H9 (cell line): Measurements from ENCODE around the gene CERCAM. TPM values are rescaled to one million over a fixed set of nuclear protein-coding genes. Genes with fewer than 3 reads are reported as not detected.
"Not testable (repeated sequence)": the region's sequence is repeated elsewhere in the genome, so short reads cannot be mapped to it uniquely, and the experiment has no call there.

Experiments
- DNase-seq: peaks from one replicate; pipeline ENCODE4 v3.0.0-alpha.2; 2017
- H2AFZ ChIP-seq: one replicate; pipeline ENCODE4 v1.6.1; 2013; ENCODE audit warnings: mild to moderate bottlenecking, low read length, control low read depth, moderate library complexity
- H2AK5ac ChIP-seq: 2 replicates; pipeline ENCODE4 v1.6.1; 2013; ENCODE audit warnings: low read length, control low read depth, mixed read lengths; ENCODE audit not compliant: insufficient read length
- H2BK120ac ChIP-seq: one replicate; pipeline ENCODE4 v1.6.1; 2013; ENCODE audit warnings: low read depth, mild to moderate bottlenecking, low read length, control low read depth, inconsistent platforms; ENCODE audit not compliant: poor library complexity, severe bottlenecking
- H2BK12ac ChIP-seq: 2 replicates; pipeline ENCODE4 v1.6.1; 2013; ENCODE audit warnings: low read length, control low read depth, mixed read lengths, low read depth; ENCODE audit not compliant: insufficient read length
- H2BK15ac ChIP-seq: 2 replicates; pipeline ENCODE4 v1.6.1; 2013; ENCODE audit warnings: low read depth, low read length, control low read depth
- H2BK20ac ChIP-seq: one replicate; pipeline ENCODE4 v1.6.1; 2013; ENCODE audit warnings: low read depth, mild to moderate bottlenecking, low read length, control low read depth, inconsistent platforms; ENCODE audit not compliant: poor library complexity, severe bottlenecking
- H2BK5ac ChIP-seq: 2 replicates; pipeline ENCODE4 v1.6.1; 2013; ENCODE audit warnings: low read length, control low read depth, mixed read lengths; ENCODE audit not compliant: insufficient read length
- H3K14ac ChIP-seq: 2 replicates; pipeline ENCODE4 v1.6.1; 2013; ENCODE audit warnings: low read length, control low read depth; ENCODE audit not compliant: insufficient read depth
- H3K18ac ChIP-seq: 2 replicates; pipeline ENCODE4 v1.6.1; 2013; ENCODE audit warnings: low read depth, mild to moderate bottlenecking, mixed read lengths, low read length, control low read depth; ENCODE audit not compliant: insufficient read length
- H3K23ac ChIP-seq: 2 replicates; pipeline ENCODE4 v1.6.1; 2013; ENCODE audit warnings: low read length, control low read depth, mixed read lengths, low read depth; ENCODE audit not compliant: insufficient read length
- H3K23me2 ChIP-seq: 2 replicates; pipeline ENCODE4 v1.6.1; 2013; ENCODE audit warnings: low read depth, mild to moderate bottlenecking, mixed read lengths, low read length, control low read depth; ENCODE audit not compliant: insufficient read length, poor library complexity, severe bottlenecking
- H3K27ac ChIP-seq: 2 replicates; pipeline ENCODE4 v1.5.1; 2013; ENCODE audit warnings: low read length, control low read depth, mixed read lengths, low read depth; ENCODE audit not compliant: insufficient read length
- H3K27me3 ChIP-seq: 2 replicates; pipeline ENCODE4 v1.6.1; 2013; ENCODE audit warnings: low read length, control low read depth, inconsistent platforms; ENCODE audit not compliant: insufficient read depth
- H3K4ac ChIP-seq: 2 replicates; pipeline ENCODE4 v1.6.1; 2013; ENCODE audit warnings: low read depth, mild to moderate bottlenecking, control low read depth, inconsistent platforms, low read length, moderate library complexity
- H3K4me1 ChIP-seq: 2 replicates; pipeline ENCODE4 v1.6.1; 2013; ENCODE audit warnings: low read length, control low read depth, inconsistent platforms; ENCODE audit not compliant: insufficient read depth
- H3K4me2 ChIP-seq: 2 replicates; pipeline ENCODE4 v1.6.1; 2013; ENCODE audit warnings: low read length, control low read depth, mixed read lengths; ENCODE audit not compliant: insufficient read length, insufficient read depth
- H3K56ac ChIP-seq: 2 replicates; pipeline ENCODE4 v1.6.1; 2013; ENCODE audit warnings: low read depth, mild to moderate bottlenecking, mixed read lengths, low read length, control low read depth; ENCODE audit not compliant: insufficient read length
- H3K79me1 ChIP-seq: 2 replicates; pipeline ENCODE4 v1.6.1; 2013; ENCODE audit warnings: low read depth, mild to moderate bottlenecking, moderate library complexity, low read length, control low read depth, inconsistent platforms; ENCODE audit not compliant: insufficient read depth, poor library complexity, severe bottlenecking
- H3K79me2 ChIP-seq: 2 replicates; pipeline ENCODE4 v1.6.1; 2013; ENCODE audit warnings: low read length, control low read depth, inconsistent platforms; ENCODE audit not compliant: insufficient read depth
- H3K9ac ChIP-seq: 2 replicates; pipeline ENCODE4 v1.6.1; 2013; ENCODE audit warnings: low read length, control low read depth, mixed read lengths; ENCODE audit not compliant: insufficient read length; ENCODE audit errors: extremely low read depth
- H3K9me3 ChIP-seq: one replicate; pipeline ENCODE4 v1.6.1; 2013; ENCODE audit warnings: low read depth, low read length, inconsistent platforms; ENCODE audit not compliant: control insufficient read depth
- H3T11ph ChIP-seq: one replicate; pipeline ENCODE4 v1.6.1; 2013; ENCODE audit warnings: mild to moderate bottlenecking, low read length, control low read depth, inconsistent platforms
- H4K20me1 ChIP-seq: one replicate; pipeline ENCODE4 v1.6.1; 2013; ENCODE audit not compliant: control insufficient read depth, insufficient read length, insufficient read depth
- H4K5ac ChIP-seq: 2 replicates; pipeline ENCODE4 v1.6.1; 2013; ENCODE audit warnings: low read depth, mild to moderate bottlenecking, mixed read lengths, low read length, control low read depth; ENCODE audit not compliant: insufficient read length
- H4K8ac ChIP-seq: replicated peaks from 2 replicates; pipeline ENCODE4 v1.6.1; 2013; ENCODE audit warnings: low read length, control low read depth, mixed read lengths, low read depth; ENCODE audit not compliant: insufficient read length
- H4K91ac ChIP-seq: 2 replicates; pipeline ENCODE4 v1.6.1; 2013; ENCODE audit warnings: low read depth, mild to moderate bottlenecking, moderate library complexity, mixed read lengths, low read length, control low read depth; ENCODE audit not compliant: insufficient read length
- H3K27ac Mint-ChIP-seq, 3 experiments: 2 replicates in 2 of 3; 3 replicates in 1 of 3; pipeline ENCODE4 v1.8.0; 2020 to 2021; ENCODE audit warnings: mixed read lengths in 3 of 3, mild to moderate bottlenecking in 1 of 3, moderate library complexity in 1 of 3
- H3K27me3 Mint-ChIP-seq: 2 replicates; pipeline ENCODE4 v1.8.0; 2021; ENCODE audit warnings: low read depth, mild to moderate bottlenecking, moderate library complexity, mixed read lengths
- H3K36me3 Mint-ChIP-seq, 3 experiments: 2 replicates in 2 of 3; 3 replicates in 1 of 3; pipeline ENCODE4 v1.8.0; 2020 to 2021; ENCODE audit warnings: low read depth in 3 of 3, mixed read lengths in 3 of 3; ENCODE audit not compliant: insufficient read depth in 1 of 3
- H3K4me1 Mint-ChIP-seq, 2 experiments: 2 replicates each; pipeline ENCODE4 v1.8.0; 2020; ENCODE audit warnings: mixed read lengths in 2 of 2
- H3K4me3 Mint-ChIP-seq, 2 experiments: 2 replicates in 1 of 2; 3 replicates in 1 of 2; pipeline ENCODE4 v1.8.0; 2020 to 2021; ENCODE audit warnings: mild to moderate bottlenecking in 2 of 2, mixed read lengths in 2 of 2, moderate library complexity in 1 of 2
- H3K9me3 Mint-ChIP-seq, 2 experiments: 2 replicates in 1 of 2; 3 replicates in 1 of 2; pipeline ENCODE4 v1.8.0; 2020; ENCODE audit warnings: mild to moderate bottlenecking in 2 of 2, mixed read lengths in 2 of 2, moderate library complexity in 1 of 2
- CTCF ChIP-seq: fragments of 200-600 bp; sonication (generic); conservative IDR thresholded peaks from 3 replicates; pipeline ENCODE4 v1.8.0; 2021; ENCODE audit warnings: antibody characterized with exemption, mild to moderate bottlenecking
- WGBS: extraction: QIAGEN DNeasy Blood & Tissue Kit; methylation state at CpG from one replicate; pipeline ENCODE4 v1.1.7; 2013; ENCODE audit warnings: missing lambda C conversion rate, low lambda C conversion rate, mixed read lengths; ENCODE audit not compliant: insufficient read length; ENCODE audit errors: extremely low coverage; 5-methylcytosine and 5-hydroxymethylcytosine counted together
- total RNA-seq: library from RNA; stranded (reverse); gene quantifications from 2 replicates; pipeline ENCODE4 v1.2.1, GENCODE V29; 2021

The CERCAM gene
- total RNA-seq, 1 experiment from 2014 or later, result 5.4 TPM

GRCh38 chr9:128442150-128442549 is 21.5 kb downstream of the CERCAM start:
- Mint-ChIP-seq H3K4me1 (0 out of 4 replicates have a peak, but pooled peaks cover 0 to 3% of the 10 kb centered on the region in 2 experiments), H3K27me3 (peaks cover 49% of the 10 kb centered on the region), H3K4me3 (no peak overlapping the region), H3K36me3 (no peaks in the 10 kb centered on the region), H3K9me3 (no peaks in the 10 kb centered on the region), H3K27ac (no peak overlapping the region)
- Histone ChIP-seq H4K20me1 (no peaks in the 10 kb centered on the region), H3K9ac (no peak overlapping the region), H3K18ac (no peak overlapping the region), H3K79me1 (no peaks in the 10 kb centered on the region), H3K4ac (no peak overlapping the region), H3K4me2 (no peak overlapping the region), H2AFZ (no peak overlapping the region), H4K8ac (no peak overlapping the region), H3K9me3 (no peaks in the 10 kb centered on the region), H2BK120ac (no peak overlapping the region), H2BK15ac (no peak overlapping the region), H2BK12ac (no peak overlapping the region), H4K91ac (no peak overlapping the region), H3K23me2 (no peaks in the 10 kb centered on the region), H2AK5ac (no peak overlapping the region), H3K79me2 (no peaks in the 10 kb centered on the region), H3K56ac (no peak overlapping the region), H3K14ac (no peak overlapping the region), H4K5ac (no peak overlapping the region), H3K27me3 (no peaks in the 10 kb centered on the region; the same call in 1 of the 2 replicates), H2BK5ac (no peak overlapping the region), H3K23ac (no peak overlapping the region), H3K4me1 (no peaks in the 10 kb centered on the region), H3K27ac (no peak overlapping the region), H2BK20ac (no peak overlapping the region), H3T11ph (no peak overlapping the region)
- TF ChIP-seq CTCF, result no peak
- no CpG with 5 or more reads among the region's 6 CpGs for WGBS
- no peak for DNase-seq

- not testable (repeated sequence) for H2BK120ac ChIP-seq, H2AFZ ChIP-seq, H4K20me1 ChIP-seq, H2BK20ac ChIP-seq, H3K36me3 Mint-ChIP-seq, H2BK12ac ChIP-seq, H3K4me1 Mint-ChIP-seq, H3K79me2 ChIP-seq, H4K5ac ChIP-seq, H3K27ac Mint-ChIP-seq, H3K27me3 ChIP-seq, H3K27ac ChIP-seq, H3K79me1 ChIP-seq, H3K9me3 Mint-ChIP-seq, H3K4me2 ChIP-seq, DNase-seq, H3K9ac ChIP-seq, H3T11ph ChIP-seq, H2AK5ac ChIP-seq, H3K56ac ChIP-seq, H3K4ac ChIP-seq, H3K23ac ChIP-seq, H2BK15ac ChIP-seq, H4K8ac ChIP-seq, H4K91ac ChIP-seq, H3K9me3 ChIP-seq, H3K18ac ChIP-seq, H3K14ac ChIP-seq, H3K4me1 ChIP-seq, H3K23me2 ChIP-seq, H3K4me3 Mint-ChIP-seq, H2BK5ac ChIP-seq
- WGBS, result no CpG with 5 or more reads among the region's 5 CpGs
- peaks cover 84% of the 10 kb centered on the region for H3K27me3 Mint-ChIP-seq
These were observed 25.8 kb downstream of the CERCAM start for GRCh38 chr9:128446505-128446904.
